NCI-H510A treated with DMSO at 0.1 percent for 48 hours (cell line): ENCODE results near the gene PRSS27.
A peak's percentile ranks its signal among the peaks of the same experiment; 100 is the strongest.

Experiments used
- DNase-seq: peaks from one replicate; lab custom pipeline; 2025; lab: John Stamatoyannopoulos, UW

PRSS27 gene

GRCh38 chr16:2751577-2752034 lies 31.6 kb upstream of the PRSS27 start:
- peak; percentile 84 for DNase-seq

DNA sequence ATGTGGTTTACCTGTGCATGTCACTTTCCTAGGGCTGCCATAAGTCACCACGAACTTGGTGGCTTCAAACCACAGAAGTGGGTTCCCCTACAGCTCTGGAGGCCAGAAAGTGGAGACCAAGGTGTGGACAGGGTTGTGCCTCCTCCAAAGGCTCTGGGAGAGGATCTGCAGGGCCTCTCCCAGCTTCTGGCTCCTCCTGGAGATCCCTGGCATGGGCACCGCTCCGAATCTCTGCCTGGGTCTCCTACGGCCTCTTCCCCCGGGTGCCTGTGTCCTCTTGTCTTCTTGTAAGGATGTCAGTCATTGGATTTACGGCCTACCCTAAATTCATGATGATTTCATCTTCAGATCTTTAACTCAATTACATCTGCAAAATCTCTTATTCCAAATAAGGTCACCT lies 29.9 kb upstream of the PRSS27 start:
- DNase-seq: no peak

DNA sequence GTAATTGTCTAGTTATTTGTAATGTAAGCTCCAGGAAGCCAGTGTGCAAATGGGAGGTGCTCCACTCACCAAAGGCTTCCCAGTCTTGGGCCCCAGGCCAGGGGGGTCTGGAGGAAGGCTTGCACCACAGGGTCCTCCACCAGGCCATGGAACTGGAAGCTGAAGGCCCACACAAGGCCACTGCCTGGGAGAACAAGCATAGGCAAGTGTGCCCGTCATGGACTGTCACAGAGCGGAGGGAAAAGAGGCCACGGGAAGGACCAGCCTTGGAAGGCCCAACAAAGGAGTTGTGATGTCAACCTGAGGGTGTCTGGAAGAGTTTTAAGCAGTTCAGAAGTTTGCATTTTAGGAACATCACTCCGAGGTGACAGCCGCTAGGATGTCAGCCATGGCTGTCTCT lies 29.5 kb upstream of the PRSS27 start:
- DNase-seq: no peak

GRCh38 chr16:2748757-2749455 lies 28.9 kb upstream of the PRSS27 start:
- DNase-seq: no peak

- DNase-seq: no peak
These were observed 25.9 kb upstream of the PRSS27 start for GRCh38 chr16:2745961-2746360.

DNA sequence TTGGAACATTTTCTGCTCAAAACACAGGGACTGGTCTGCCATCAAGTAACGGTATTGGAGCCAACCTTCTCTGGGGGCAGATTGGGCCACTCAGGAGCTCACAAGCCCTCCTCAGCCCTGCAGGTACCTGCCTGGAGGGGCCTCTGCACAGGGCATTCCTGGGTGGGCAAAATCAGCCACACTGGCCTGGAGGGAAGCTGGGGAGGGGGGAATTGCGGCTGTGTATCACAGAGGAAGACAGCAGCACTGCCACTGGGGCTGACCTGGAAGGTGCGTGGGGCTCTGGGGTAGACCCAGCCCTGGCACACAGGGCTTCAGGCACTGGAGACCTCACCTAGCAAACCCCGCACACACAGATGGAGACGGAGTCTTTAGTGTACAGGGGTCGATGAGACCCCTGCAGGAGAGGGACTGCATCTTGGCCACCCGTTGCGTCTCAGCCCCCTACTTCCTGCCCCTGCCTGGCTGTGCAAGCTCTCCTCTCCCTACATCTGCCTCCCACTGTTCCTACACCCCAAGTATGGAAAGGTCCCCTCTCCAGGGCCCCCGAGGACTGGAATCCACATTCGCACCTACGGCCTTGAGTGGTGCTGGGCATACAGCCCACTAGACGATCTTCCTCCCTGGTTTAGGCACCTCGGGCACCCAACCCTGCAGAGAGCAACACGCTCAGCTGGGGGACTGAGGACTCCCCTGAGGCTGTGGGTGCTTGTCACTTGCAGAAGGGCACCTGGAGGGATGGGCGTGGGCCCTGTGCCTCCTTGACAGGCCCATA lies 25.3 kb upstream of the PRSS27 start:
- DNase-seq: no peak

- no peak for DNase-seq
These were observed 24.7 kb upstream of the PRSS27 start for GRCh38 chr16:2744711-2745110.

- no peak for DNase-seq
These were observed 23.2 kb upstream of the PRSS27 start for GRCh38 chr16:2743007-2743810.

DNA sequence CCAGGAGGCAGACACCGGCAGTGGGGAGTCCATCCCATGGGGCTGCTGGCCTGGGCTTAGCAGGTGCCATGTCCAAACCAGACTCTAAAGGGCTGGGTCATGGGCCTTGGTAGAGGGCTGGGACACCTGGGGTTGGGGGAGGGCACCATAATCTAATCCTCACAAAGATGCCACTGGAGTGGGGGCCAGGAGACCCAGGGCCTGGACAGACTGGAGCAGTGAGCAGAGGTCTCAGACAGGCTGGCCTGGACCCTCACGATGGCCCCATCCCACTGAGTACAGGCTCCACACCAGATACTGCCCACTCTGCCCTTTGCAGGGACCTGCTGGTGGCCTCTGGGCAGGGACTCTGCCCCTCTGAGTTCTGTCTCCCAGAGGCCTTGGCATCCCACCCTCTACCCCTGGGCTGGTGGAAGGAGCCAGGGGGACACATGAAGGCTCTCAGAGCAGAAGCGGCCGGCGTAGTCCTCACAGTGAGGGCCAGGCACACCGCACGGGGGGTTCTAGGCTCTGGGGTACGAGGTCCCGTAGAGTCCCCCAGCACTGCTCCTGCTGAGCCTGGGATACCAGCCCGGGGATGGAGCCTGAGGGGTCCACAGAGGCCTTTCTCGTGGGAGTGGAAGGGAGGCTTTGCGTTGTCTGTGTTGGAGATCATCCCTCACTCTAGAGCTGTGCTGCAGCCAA lies 22.4 kb upstream of the PRSS27 start:
- DNase-seq: no peak

DNA sequence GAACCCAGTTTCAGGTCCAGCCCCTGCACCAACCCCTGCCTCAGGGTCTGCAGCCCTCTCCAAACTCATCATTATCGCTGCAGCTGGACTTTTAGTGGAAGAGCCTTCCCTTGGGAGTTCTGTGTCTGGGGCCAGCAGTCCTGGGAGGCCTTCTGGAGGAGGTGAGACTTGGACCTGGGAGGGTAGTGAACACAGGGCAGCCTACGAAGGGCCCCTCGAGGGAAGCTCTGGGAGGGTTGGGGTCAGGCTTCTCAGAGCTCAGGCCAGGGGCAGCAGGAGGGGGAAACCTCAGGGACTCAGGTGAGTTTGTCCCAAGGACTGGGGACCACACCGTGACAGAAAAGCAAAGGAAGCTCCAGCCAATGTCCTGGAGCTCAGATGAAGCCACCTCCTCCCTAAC lies 21.1 kb upstream of the PRSS27 start:
- no peak for DNase-seq

- DNase-seq: no peak
These were observed 20.5 kb upstream of the PRSS27 start for GRCh38 chr16:2740476-2740875.

DNA sequence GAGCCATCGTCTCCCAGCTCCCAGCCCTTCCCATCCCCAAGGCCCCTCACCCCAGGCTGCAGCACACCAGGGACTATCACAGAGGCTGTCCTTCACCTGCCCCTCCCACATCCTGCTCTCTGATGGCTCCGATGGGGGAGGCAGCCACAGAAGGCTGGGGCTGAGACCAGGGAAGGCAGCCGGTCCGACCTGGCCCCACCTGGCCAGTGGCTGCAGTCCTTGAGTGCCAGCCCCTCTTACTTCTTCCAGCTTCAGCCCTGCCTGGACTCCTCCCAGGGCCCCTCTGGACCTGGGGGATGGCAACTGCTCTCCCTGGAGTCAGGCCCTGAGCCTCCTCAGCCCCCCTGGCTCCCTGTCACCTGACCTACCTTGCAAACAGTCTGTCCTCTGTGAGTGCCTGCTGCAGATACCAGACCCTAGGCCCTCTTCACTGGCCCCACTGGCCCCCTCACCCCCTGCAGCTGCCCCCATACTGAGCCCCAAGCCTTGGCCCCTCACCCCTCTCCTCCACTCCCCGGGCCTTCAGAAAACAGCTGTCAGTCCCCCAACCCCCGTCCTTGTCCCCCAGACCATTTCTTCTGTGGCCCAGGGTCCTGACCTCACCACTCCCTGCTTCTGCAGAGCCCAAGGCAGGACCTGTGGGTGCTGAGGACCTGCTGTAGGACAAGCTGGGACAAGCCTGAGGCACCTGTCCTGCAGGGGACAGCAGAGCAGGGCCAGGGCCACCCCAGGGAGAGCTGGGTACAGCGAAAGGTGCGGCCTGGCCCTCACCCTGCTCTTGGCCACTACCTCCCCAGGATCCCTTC lies 19.8 kb upstream of the PRSS27 start:
- DNase-seq: no peak

GRCh38 chr16:2738615-2739014 lies 18.6 kb upstream of the PRSS27 start:
- DNase-seq: no peak

GRCh38 chr16:2737895-2738418 lies 17.9 kb upstream of the PRSS27 start:
- no peak for DNase-seq

- DNase-seq: no peak
These were observed 17.2 kb upstream of the PRSS27 start for GRCh38 chr16:2737238-2737605.

DNA sequence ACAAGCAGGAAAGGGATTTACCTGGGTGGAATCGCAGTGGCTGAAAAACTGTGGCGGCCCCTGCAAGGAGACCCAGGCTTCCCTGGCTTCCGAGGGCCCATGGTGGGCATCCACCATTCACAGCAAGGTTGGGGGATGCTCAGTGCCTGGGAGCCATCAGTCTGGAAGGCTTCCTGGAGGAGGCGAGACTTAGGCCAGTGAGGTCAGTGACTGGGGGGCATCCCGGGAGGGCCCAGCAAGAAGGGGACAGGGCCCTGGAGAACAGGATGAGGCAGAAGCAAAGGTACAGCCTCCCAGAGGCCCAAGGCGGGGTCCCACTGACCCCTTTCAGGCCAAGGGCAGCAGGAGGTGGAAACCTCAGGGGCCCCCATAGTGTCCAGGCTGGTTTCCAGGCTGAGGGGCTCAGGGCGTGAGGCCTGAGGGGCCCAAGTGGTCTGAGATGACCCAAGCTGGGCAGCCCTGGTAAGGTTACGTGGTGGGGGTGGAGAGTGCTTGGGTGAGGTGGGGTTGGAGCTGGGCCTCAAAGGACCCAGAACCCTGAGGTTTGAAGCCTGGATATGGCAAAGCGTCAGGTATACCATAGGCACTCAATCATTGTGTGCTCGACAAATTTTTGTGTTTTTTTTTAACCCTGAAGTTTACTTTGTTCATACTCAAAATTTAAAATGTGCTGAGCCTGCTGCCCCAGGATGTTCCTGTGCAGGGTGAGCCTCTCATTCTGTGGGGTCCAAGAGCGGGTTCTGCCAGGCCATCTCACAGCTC lies 16.6 kb upstream of the PRSS27 start:
- DNase-seq: no peak

- no peak for DNase-seq
These were observed 15.0 kb upstream of the PRSS27 start for GRCh38 chr16:2734844-2735515.

GRCh38 chr16:2728034-2728433 lies 8.0 kb upstream of the PRSS27 start:
- DNase-seq: no peak

GRCh38 chr16:2726923-2727322 lies 6.9 kb upstream of the PRSS27 start:
- DNase-seq: no peak
